WERI-Rb-1 (cell line): ENCODE measurements around the gene EXOSC1.

ENCODE experiments used
- DNase-seq: peaks from one replicate; pipeline ENCODE4 v3.0.0-alpha.2; 2020
- H3K27ac ChIP-seq: fragments of 250-450 bp; sonication (Bioruptor Pico); 2 replicates; pipeline ENCODE4 v1.5.1; 2020; ENCODE audit warnings: mild to moderate bottlenecking, moderate library complexity
- H3K27me3 ChIP-seq: fragments of 250-450 bp; sonication (Bioruptor Pico); 2 replicates; pipeline ENCODE4 v1.5.1; 2021; ENCODE audit warnings: mild to moderate bottlenecking, low read depth, moderate library complexity; ENCODE audit not compliant: insufficient read depth, severe bottlenecking
- H3K36me3 ChIP-seq: fragments of 250-450 bp; sonication (Bioruptor Pico); 2 replicates; pipeline ENCODE4 v1.5.1; 2020; ENCODE audit warnings: mild to moderate bottlenecking, moderate library complexity
- H3K4me3 ChIP-seq: 2 replicates; pipeline ENCODE4 v1.5.1; 2011; ENCODE audit warnings: low read depth, mild to moderate bottlenecking, control low read depth, low read length
- H3K9me3 ChIP-seq: fragments of 250-450 bp; sonication (Bioruptor Pico); 2 replicates; pipeline ENCODE4 v1.5.1; 2021; ENCODE audit warnings: mild to moderate bottlenecking, moderate library complexity; ENCODE audit not compliant: severe bottlenecking
- TF ChIP-seq, protein P1 (sequence below): IDR thresholded peaks from 2 replicates; pipeline ENCODE4 v1.5.1; 2011; ENCODE audit warnings: low read depth, mild to moderate bottlenecking, control low read depth, inconsistent platforms, low read length

The EXOSC1 gene

DNA sequence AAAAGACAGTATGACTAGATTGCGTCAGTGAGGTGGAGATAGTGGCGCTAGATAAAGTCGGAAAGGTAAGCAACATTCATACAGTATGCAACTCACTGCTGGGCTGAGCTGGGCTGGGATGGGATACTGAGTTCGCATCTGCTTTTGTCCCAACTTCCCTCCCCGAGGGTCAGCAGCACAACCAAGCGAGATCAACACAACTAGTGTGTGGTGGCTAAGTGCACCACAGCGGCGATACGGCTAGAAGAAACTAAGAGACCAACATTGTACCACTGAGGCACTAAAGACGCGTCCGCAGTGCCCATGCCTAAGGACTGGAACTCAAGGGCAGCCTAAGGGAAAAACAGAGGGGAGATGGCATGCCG is 467 bp downstream of the EXOSC1 start:
- H3K36me3 ChIP-seq, result peaks cover 36% of the 10 kb centered on the region
- peak overlapping the region; percentile 83 for H3K27ac ChIP-seq
- H3K27me3 ChIP-seq, result no peaks in the 10 kb centered on the region
- no peaks in the 10 kb centered on the region for H3K9me3 ChIP-seq
- TF ChIP-seq, protein P1, sequence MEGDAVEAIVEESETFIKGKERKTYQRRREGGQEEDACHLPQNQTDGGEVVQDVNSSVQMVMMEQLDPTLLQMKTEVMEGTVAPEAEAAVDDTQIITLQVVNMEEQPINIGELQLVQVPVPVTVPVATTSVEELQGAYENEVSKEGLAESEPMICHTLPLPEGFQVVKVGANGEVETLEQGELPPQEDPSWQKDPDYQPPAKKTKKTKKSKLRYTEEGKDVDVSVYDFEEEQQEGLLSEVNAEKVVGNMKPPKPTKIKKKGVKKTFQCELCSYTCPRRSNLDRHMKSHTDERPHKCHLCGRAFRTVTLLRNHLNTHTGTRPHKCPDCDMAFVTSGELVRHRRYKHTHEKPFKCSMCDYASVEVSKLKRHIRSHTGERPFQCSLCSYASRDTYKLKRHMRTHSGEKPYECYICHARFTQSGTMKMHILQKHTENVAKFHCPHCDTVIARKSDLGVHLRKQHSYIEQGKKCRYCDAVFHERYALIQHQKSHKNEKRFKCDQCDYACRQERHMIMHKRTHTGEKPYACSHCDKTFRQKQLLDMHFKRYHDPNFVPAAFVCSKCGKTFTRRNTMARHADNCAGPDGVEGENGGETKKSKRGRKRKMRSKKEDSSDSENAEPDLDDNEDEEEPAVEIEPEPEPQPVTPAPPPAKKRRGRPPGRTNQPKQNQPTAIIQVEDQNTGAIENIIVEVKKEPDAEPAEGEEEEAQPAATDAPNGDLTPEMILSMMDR, result no peak
- H3K4me3 ChIP-seq, result peak overlapping the region; percentile 60
- no peak for DNase-seq

DNA sequence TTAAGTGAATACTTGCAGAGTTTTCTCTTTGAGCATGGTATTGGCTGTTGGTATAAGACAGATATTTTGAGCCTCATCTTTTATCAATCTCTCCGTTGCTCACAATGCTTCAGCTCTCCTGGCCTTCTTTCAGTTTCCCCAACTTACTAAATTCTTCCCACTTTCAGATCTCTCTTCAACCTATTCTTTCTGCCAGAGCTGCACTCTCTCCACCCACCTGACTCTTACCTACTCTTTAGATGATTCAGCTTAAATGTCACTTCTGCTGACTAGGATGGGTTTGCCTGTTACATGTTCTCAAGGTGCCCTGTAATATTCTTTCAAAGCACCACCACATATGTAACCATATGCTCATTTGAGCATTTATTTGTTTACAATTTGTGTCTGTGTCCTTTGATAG is 1.6 kb downstream of the EXOSC1 start:
- H3K4me3 ChIP-seq, result no peak overlapping the region
- TF ChIP-seq, protein P1, result no peak
- DNase-seq, result no peak
- no peaks in the 10 kb centered on the region for H3K27me3 ChIP-seq
- H3K27ac ChIP-seq, result no peak overlapping the region
- H3K9me3 ChIP-seq, result no peaks in the 10 kb centered on the region
- peaks cover 44% of the 10 kb centered on the region for H3K36me3 ChIP-seq

DNA sequence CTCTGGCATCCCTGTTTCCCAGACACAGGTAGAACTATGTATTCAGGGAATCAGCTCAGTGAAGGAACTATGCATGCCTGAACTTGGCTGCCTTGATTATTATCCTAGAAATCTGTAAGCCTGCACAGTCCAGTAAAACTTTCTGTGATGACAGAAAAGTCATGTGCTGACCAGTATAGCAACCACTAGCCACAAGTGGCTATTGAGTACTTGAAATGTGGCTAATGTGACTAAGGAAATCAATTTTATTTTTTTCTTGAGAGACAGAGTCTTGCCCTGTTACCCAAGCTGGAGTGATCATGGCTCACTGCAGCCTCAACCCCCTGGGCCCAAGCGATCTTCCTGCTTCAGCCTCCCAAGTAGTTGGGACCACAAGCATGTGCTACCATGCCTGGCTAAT is 3.5 kb downstream of the EXOSC1 start:
- TF ChIP-seq, protein P1, result no peak
- DNase-seq, result no peak
- no peaks in the 10 kb centered on the region for H3K9me3 ChIP-seq
- no peak overlapping the region for H3K4me3 ChIP-seq
- H3K27me3 ChIP-seq, result no peaks in the 10 kb centered on the region
- peaks cover 54% of the 10 kb centered on the region for H3K36me3 ChIP-seq
- no peak overlapping the region for H3K27ac ChIP-seq

DNA sequence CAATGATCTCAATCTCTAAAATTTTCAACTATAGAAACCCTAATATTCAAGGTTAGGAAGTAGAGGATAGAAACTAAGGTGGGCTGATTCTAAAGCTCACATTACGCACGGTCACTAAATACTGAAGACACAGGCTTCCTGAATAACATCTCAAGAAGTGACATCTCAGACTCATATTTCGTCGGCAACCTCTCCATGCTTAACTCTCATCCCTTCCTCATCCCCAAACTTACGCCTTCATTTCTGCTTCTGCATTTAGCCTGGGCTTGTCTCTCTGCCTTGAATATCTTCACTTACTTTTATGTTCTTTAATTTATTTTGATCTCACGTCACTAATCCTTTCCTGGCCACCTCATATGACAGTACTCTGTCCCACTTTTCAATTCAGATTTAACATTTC is 10.6 kb downstream of the EXOSC1 start:
- Histone ChIP-seq H3K27me3 (no peaks in the 10 kb centered on the region), H3K9me3 (no peaks in the 10 kb centered on the region), H3K27ac (no peak overlapping the region), H3K36me3 (peaks cover 80% of the 10 kb centered on the region), H3K4me3 (no peak overlapping the region)
- TF ChIP-seq, protein P1, result no peak
- no peak for DNase-seq

DNA sequence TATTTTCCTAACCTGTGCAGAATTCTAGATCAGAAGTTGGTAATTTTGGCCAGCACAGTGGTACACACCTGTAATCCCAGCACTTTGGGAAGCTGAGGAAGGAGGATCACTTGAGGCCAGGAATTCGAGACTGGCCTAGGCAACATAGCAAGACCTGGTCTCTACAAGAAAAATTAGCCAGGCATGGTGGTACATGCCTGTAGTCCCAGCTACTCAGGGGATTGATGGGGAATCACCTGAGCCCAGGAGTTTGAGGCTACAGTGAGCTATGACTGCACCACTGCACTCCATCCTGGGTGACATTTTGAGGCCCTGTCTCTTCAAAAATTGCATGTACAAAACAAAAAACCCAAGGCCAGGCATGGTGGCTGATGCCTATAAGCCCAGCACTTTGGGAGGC is 11.2 kb downstream of the EXOSC1 start:
- Histone ChIP-seq H3K9me3 (no peaks in the 10 kb centered on the region), H3K27ac (no peak overlapping the region), H3K36me3 (peaks cover 82% of the 10 kb centered on the region), H3K4me3 (no peak overlapping the region), H3K27me3 (no peaks in the 10 kb centered on the region)
- DNase-seq, result no peak
- TF ChIP-seq, protein P1, result no peak

DNA sequence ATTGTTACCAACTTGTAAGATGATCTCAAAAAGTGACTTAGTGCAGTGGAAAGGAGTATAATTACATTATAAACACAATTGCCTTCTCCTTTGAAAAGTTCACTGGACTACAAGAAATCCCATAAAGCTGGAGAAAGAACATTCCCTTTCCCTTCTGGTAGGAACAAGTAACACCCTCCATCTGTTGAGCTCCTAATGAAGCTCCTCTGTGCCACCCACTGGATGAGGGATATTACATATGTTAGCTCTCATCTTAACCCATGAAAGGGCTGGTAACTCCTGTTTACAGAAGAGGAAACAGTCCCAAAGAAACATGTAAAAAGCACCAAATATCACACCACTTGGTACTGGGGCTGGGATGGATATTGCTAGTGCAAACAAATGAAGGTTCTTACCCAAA is 11.8 kb downstream of the EXOSC1 start:
- H3K4me3 ChIP-seq, result no peak overlapping the region
- no peaks in the 10 kb centered on the region for H3K9me3 ChIP-seq
- no peak overlapping the region for H3K27ac ChIP-seq
- no peaks in the 10 kb centered on the region for H3K27me3 ChIP-seq
- TF ChIP-seq, protein P1, result no peak; the same call in 1 of the 2 replicates
- DNase-seq, result no peak
- peaks cover 82% of the 10 kb centered on the region for H3K36me3 ChIP-seq
